HG03196 (cell line): ENCODE data around the gene PHPT1.
"Not testable (repeated sequence)": the region's sequence is repeated elsewhere in the genome, so short reads cannot be mapped to it uniquely, and the experiment has no call there.

ENCODE experiments used
- ATAC-seq: cut with Tn5 transposase; IDR thresholded peaks from one replicate; pipeline ENCODE4 v1.9.1; 2021; ENCODE audit not compliant: unreplicated experiment

The PHPT1 gene

DNA sequence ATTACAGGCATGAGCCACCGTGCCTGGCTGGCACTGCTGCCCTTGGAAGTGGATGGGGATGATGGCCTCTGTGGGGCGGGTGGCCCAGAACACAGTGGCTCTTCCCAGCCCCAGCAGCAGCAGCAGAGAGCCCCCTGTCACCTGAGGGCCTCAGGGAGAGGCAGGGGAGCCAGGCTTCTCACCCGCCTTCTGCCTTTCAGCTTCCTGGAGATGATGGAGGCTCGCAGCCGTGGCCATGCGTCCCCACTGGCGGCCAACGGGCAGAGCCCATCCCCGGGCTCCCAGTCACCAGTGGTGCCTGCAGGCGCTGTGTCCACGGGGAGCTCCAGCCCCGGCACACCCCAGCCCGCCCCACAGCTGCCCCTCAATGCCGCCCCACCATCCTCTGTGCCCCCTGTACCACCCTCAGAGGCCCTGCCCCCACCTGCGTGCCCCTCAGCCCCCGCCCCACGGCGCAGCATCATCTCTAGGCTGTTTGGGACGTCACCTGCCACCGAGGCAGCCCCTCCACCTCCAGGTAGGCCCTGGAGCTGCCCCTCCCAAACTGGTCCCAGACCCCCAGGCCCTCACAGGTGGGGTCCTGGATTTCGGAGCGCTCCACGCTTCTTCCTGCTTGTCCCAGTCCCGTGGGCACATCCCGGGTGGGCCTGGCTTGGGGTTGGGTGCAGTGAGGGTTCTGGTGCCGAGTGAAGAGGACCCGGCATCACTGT lies 11.9 kb upstream of the PHPT1 start:
- no peak for ATAC-seq

DNA sequence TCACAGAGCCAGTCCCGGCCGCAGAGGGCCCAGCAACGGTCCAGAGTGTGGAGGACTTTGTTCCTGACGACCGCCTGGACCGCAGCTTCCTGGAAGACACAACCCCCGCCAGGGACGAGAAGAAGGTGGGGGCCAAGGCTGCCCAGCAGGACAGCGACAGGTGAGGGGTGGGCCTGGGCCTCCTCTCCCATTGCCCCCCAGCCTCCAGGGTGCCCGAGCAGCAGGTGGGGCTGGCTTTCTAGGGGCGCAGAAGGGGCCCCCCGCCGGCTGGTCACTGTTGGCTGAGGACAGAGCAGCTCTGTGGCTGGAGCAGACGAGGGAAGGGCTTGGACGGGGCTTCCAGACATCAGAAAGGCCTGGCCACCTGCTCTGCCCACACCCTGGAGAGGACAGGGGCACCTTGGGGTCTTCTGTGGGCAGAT lies 11.3 kb upstream of the PHPT1 start:
- not testable (repeated sequence) for ATAC-seq

DNA sequence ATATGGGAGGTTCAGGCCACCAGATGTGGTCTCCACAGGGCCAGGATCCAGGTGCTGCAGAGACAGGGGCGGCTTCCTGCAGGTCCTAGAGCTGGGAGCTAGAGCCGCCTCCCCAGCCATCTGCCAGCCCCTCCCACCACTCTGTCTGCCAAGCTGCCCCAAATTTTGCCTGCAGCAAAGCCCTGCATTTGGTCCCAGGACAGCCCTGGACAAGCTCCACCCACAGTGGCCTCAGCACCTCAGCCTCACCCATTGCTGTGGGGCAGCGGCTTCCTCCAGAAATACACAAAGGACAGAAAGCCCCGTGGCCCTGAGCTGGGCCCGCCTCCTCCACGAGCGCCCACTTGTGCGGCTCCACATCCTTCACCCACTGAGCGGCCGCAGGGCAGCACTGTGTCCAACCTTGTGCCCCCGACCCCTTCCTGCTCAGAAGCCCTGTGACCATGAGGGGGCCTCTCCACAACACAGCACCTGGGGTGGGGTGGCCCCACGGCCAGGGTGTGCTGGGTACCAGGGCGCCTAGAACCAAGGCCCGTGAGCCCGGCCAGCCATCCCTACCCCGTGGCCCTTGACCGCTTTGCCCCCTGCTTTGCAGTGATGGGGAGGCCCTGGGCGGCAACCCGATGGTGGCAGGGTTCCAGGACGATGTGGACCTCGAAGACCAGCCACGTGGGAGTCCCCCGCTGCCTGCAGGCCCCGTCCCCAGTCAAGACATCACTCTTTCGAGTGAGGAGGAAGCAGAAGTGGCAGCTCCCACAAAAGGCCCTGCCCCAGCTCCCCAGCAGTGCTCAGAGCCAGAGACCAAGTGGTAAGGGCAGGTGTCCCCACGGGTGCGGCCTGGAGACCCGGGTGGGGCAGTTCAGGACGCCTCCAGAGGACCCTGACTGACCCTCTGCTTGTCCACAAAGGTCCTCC lies 10.6 kb upstream of the PHPT1 start:
- no peak for ATAC-seq

DNA sequence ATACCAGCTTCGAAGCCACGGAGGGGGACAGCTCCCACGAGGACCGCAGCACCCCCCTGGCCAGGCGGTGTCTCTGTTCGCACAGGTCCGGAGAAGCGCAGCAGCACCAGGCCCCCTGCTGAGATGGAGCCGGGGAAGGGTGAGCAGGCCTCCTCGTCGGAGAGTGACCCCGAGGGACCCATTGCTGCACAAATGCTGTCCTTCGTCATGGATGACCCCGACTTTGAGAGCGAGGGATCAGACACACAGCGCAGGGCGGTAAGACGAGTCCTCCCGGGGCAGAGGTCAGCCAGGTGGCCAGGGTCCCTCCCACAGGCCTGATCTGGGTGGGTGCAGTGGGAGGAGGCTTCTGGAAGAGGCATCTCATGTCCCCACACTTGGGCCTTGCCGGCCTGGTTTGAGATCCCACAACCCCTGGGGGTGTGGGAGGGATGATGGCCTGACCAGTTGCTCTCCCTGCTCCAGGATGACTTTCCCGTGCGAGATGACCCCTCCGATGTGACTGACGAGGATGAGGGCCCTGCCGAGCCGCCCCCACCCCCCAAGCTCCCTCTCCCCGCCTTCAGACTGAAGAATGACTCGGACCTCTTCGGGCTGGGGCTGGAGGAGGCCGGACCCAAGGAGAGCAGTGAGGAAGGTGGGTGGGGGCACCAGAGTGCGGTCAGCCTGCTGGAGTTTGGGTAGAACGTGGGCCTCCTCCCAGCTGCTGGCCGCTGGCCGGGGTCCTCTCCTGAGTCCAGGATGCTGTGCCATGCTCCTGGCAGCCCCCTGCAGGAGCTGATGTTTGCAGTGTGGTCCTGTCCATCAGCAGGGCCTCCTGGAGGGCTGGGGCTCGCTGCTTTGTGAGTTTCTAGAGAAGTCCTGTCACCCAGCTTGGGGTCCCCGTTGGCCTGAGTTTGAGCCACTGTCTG lies 9.7 kb upstream of the PHPT1 start:
- no peak for ATAC-seq

DNA sequence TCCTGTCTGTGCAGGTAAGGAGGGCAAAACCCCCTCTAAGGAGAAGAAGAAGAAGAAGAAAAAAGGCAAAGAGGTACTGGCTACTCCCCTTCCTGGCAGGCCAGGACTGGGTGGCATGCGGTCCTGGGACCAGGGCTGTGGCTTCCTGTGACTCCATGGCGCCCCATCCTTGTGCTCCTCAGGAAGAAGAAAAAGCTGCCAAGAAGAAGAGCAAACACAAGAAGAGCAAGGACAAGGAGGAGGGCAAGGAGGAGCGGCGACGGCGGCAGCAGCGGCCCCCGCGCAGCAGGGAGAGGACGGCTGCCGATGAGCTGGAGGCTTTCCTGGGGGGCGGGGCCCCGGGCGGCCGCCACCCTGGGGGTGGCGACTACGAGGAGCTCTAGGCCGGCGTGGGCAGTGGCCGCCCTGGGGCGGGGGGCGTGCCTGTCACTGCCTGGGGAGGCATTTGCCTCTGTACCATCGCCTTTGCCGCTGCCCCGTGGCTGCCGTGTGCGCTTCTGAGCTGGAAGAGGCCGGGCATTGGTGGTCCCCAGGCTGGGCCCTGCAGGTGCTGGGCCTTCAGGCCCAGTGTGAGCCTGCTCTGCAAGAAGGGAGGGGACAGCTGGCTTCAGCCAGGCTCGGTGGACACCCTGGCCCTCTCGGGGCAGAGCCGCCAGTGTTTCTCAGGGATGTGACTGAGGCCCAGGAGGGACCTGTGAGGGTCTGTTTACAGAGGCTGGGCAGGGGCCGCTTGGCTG lies 8.9 kb upstream of the PHPT1 start:
- ATAC-seq: no peak

DNA sequence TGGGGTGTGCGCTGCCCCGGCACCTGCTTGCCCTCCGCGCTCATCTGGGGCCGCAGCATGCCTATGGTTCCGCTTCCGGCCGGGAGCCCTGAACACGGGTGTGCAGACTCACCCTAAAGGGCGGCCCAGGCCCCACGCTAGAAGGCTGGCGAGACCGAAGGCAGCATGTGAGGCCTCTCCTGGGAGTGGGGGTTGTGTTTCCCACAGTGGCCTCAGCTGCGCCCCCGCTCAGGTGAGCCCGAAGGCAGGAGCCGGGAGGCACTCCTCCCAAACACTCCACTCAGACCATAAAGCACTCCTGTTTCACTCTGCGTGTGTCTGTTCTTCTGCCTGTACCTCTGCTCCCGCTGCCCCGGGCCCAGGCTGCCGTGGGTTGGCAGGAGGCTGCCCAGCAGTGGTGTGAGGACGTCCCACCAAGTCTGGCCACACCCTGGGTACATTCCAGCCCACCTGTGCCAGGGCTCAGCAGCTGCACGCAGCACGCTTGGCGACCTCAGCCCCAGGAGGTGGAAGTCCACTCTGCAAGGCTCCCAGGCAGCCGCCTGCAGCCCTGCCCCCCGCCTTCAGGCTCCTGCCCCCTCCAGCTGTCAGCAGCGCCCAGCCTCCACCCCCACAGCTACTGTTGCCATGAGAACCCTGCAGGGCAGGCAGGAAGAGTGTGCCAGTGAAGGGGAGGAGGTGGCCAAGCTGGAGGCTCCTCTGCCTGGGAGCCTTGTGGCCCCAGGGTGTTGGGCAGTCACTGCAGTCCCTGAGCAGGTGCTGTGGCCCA lies 8.1 kb upstream of the PHPT1 start:
- no peak for ATAC-seq

DNA sequence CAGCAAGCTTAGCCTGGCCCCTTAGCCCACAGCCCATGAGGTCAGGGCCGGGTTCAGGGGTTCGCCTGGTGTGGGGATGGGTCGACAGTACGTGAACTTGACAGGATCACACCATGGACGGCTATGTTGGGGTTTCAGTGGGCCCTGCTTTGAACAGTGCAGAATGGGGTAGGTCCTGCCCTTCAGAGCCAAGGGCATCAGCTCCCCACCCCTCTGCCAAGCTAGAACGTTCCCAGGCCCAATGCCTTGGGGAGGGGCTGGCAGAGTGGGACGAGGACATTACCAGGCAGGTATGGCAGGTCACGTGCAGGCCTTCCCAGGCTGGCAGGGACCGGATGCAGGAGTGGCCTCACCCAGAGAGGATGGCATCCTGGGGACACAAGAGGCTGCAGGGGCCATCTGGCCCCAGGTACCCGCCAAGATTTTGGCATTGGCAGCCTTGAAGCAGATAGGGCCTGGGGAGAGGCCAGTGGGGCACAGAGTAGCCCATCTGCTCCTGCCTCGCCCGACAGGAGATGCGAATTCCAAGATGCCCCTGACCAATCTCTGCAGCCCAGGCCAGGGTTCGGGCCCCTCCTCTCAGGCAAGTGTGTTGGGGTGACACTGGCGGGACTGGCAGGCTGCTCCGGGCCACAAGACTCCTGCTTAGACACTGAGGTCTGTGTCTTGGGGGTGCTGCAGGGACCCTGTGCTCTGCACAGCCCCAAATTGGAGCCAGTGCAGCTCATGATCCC lies 7.4 kb upstream of the PHPT1 start:
- not testable (repeated sequence) for ATAC-seq

DNA sequence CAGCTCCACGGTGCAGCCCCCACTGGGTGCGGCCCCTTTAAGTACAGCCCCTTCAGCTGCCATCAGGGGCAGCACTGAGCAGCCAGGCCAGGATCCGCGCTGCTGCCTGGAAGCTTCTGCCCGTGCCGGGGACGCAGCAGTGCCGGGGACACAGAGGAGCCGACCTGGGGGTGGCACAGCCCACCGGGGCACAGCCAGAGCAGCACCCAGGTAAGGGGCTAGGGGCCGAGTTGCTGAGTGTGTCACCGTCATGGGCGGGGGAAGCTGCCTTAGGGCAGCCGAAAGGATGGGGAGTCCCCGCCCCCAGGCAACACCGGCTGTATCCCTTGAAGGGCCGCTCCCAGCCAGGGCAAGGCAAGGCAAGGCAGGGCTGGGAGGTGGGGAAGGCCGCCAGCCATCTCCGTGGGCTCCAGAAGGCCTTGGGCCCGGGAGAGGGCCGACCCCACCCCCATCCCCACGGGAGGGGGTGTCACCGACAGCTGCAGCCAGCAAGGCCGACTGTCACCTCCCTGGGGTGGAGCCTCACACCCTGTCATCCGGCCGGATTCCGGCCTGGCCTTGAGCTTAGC lies 6.7 kb upstream of the PHPT1 start, which contains the start of gene AJM1:
Gene AJM1 (plus strand): TSS at position 99 of the 569 bp plus-strand sequence. CDS start 1,937 bp downstream, outside the sequence.
- peak; percentile 60 for ATAC-seq

DNA sequence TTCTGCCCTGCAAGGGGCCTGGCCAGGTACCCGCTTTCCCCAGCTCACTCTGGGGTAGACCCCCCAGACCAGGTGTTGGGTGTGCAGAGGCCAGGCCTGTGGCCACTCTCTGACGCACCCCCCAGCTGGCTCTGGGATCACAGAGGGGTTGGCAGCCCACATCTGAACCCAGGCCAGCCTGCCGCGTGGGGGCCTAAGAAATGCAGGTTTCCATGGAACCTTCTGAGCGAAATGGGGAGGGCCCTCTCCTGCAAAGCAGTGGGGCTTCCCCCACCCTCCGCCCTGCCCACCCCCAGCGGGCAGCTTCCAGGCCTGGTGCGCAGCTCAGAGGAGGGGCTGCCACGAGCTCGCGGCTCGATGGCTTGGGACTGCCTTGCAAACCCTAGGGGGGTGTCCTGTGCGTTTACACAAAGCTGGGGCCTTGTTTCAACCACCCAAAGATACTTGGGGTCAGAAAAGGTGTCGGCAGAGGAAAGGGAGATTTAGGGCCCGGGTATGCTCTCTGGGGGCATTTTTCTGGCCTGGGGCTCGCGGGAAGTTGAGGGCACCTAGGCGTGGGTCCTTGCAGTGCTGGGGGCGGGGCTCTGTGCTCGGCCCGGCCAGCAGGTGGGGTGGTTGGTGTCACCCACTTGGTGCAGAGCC lies 5.9 kb upstream of the PHPT1 start:
- ATAC-seq: not testable (repeated sequence)

DNA sequence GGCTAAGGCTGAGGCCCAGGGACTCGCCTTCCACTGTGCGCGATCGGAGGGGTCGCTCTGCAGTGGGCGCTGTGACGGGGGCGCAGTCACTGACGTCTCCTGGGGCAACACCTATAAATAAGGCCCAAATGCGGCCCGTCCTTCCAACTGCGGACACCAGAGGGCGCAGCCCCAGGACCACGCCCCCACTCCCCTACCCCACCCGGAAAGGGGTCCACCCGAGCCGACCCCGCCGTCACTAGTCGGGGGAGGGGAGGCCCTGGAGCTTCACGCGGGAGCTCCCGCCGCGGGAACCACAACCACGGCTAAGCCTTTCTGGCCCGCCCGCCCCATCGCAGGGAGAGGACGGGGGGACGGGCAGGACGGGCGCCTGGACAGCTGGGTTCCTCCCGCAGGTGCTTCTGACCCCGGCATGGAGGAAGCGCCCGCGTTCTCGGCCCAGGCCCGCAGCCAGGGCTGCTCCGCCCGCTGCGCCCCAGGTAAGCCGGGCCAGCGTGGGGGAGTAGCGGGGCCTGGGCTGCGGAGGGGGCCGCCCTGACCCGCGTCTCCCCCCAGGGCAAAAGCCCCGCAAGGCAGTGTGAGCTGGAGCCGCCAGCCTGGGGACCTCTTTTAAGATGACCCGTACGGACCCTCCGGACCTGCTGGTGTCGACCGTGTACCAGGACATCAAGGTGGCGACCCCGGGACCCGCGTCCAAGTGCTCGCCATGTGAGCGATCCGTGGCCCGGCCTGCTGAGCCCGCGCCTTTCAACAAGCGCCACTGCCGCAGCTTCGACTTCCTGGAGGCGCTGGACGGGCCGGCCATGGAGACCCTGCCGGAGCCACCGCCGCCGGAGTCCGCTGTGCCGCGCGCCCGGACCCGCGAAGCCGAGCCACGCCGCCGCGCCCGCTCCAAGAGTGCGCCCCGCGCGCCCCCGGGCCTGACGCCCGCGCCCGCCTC lies 5.1 kb upstream of the PHPT1 start:
- not testable (repeated sequence) for ATAC-seq

DNA sequence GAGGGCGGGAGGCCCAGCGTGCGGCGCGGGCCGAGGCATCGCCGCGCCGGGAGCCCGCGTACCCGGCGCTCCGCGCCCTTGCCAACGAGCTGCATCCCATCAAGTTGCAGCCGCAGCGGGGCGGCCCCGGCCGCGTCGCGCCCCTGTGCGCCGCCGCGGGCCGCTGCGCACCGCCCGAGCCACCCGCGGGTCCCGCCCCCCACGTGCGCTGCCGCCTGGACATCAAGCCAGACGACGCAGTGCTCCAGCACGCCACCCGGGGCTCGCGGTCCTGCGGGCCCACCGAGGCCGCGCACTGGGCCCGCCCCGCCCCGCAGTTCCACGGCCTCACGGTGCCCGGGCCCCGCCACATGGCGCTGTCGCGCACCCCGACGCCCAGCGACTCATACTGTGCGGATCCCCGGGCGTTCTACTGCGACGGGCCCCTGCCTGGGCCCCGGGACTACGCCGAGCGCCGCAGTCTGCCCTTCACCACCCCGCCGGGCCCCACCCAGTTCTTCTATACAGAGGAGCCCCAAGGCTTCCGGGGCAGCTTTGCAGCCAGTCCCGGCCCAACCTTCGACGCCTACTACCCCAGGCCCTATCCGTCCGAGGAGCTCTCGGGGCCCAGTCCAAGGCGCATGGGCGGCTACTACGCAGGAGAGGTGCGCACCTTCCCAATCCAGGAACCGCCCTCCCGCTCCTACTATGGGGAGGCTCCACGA lies 4.3 kb upstream of the PHPT1 start:
- no peak for ATAC-seq

DNA sequence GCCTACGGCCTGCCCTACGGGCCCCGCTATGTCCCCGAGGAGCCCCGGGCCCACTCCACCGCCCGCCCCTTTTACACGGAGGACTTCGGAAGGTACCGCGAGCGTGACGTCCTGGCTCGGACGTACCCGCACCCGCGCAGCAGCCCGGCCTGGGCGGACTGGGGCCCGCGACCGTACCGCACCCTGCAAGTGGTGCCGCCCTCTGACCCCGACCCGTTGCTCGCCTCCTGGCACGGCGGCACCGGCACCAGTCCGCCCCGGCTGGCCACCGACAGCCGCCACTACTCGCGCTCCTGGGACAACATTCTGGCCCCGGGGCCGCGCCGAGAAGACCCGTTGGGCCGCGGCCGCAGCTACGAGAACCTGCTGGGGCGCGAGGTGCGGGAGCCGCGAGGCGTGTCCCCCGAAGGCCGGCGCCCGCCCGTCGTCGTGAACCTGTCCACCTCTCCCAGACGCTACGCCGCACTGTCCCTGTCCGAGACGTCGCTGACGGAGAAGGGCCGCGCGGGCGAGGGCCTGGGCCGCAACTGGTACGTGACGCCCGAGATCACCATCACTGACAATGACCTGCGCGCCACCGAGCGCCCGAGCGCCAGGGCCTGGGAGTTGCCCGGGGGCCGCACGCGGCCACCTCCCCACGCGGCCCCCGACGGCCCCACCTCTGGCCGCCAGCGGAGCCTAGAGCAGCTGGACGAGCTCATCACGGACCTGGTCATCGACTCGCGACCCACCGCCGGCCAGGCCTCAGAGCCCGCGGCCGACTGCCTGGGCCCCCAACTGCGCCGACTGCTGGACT lies 3.5 kb upstream of the PHPT1 start:
- ATAC-seq: no peak

DNA sequence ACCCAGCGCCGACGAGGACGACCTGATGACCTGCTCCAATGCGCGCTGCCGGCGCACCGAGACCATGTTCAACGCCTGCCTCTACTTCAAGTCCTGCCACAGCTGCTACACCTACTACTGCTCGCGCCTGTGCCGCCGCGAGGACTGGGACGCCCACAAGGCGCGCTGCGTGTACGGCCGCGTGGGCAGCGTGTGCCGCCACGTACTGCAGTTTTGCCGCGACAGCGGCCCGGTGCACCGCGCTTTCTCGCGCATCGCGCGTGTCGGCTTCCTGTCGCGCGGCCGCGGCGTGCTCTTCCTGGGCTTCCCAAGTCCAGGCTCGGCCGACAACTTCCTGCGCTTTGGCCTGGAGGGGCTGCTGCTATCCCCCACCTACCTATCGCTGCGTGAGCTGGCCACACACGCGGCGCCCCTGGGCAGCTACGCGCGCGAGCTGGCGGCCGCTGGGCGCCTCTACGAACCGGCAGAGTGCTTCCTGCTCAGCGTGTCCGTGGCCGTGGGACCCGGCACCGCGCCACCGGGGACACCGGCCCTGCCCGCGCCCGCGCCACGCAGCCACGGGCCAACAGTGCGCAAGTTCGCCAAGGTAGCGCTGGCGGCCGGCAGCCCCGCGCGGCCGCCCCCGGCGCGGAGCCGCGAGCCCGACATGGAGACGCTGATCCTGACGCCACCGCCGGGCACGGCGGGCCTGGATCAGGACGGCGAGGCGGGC lies 2.7 kb upstream of the PHPT1 start:
- no peak for ATAC-seq

DNA sequence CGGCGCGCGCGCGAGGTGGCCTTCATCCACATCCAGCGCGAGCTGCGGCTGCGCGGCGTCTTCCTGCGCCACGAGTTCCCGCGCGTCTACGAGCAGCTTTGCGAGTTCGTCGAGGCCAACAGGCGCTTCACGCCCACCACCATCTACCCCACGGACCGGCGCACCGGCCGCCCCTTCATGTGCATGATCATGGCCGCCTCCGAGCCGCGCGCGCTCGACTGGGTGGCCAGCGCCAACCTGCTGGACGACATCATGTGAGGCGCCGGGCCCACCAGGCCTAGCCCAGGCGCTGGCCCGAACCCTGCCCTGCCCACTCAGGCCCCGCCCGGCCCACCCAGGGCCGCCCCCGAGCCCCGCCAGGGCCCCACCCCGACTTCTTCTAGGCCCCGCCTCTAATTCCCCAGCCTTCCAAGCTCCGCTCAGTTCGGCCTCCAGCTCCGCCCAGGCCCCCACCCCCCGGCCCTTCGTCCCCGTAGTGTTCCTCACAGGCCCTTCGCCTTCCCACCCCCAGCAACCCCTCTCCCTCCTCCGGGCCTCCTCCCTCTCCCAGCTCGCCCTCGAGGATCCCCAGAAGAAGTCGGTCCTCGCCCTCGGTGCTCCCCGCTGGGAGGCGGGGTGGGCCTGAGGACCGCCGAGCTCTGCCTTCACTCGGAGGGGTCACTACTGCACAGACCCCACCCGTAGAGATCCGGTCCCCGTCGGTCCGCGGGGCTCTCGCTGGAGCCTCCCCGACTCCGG lies 2.0 kb upstream of the PHPT1 start:
- no peak for ATAC-seq
